Measurements from ENCODE around the gene IGFL3.
"Not testable (repeated sequence)": the region's sequence is repeated elsewhere in the genome, so short reads cannot be mapped to it uniquely, and the experiment has no call there.

IGFL3 gene

GRCh38 chr19:46118136-46118535, 6.4 kb downstream of the IGFL3 start:
- Histone ChIP-seq H3K4me1 (ENCODE audit: insufficient read depth, low read length) (peaks cover 12% of the 10 kb centered on the region), H3K36me3 (ENCODE audit: insufficient read depth, low read length) (no peaks in the 10 kb centered on the region), H3K4me3 (ENCODE audit: low read length) (no peak overlapping the region), H3K27me3 (ENCODE audit: insufficient read depth, low read length) (no peaks in the 10 kb centered on the region), H3K27ac (ENCODE audit: low read depth, low read length) (no peak overlapping the region), H3K9ac (ENCODE audit: low read depth, low read length) (no peak overlapping the region), H3K9me3 (ENCODE audit: insufficient read depth, low read depth, low read length) (no peaks in the 10 kb centered on the region)
- 98% methylated on average over 3 of the region's 3 CpGs for WGBS

GRCh38 chr19:46116121-46116520, 8.4 kb downstream of the IGFL3 start:
- Histone ChIP-seq H3K9me3 (ENCODE audit: insufficient read depth, low read depth, low read length) (no peaks in the 10 kb centered on the region), H3K4me3 (ENCODE audit: low read length) (no peak overlapping the region), H3K4me1 (ENCODE audit: insufficient read depth, low read length) (0 out of 2 replicates have a peak, but pooled peaks cover 3% of the 10 kb centered on the region), H3K27ac (ENCODE audit: low read depth, low read length) (no peak overlapping the region), H3K9ac (ENCODE audit: low read depth, low read length) (no peak overlapping the region), H3K36me3 (ENCODE audit: insufficient read depth, low read length) (no peaks in the 10 kb centered on the region), H3K27me3 (ENCODE audit: insufficient read depth, low read length) (no peaks in the 10 kb centered on the region)
- 91% methylated on average over 2 of the region's 3 CpGs for WGBS

- no peak overlapping the region for H3K9ac ChIP-seq (ENCODE audit: low read depth, low read length)
- H3K27me3 ChIP-seq (ENCODE audit: insufficient read depth, low read length): no peaks in the 10 kb centered on the region
- no peaks in the 10 kb centered on the region for H3K36me3 ChIP-seq (ENCODE audit: insufficient read depth, low read length)
- H3K27ac ChIP-seq (ENCODE audit: low read depth, low read length): no peak overlapping the region
- no peak overlapping the region for H3K4me3 ChIP-seq (ENCODE audit: low read length)
- 0 out of 2 replicates have a peak, but pooled peaks cover 3% of the 10 kb centered on the region for H3K4me1 ChIP-seq (ENCODE audit: insufficient read depth, low read length)
- H3K9me3 ChIP-seq (ENCODE audit: insufficient read depth, low read depth, low read length): no peaks in the 10 kb centered on the region
- WGBS: 90% methylated on average over 9 of the region's 9 CpGs
These were observed 8.9 kb downstream of the IGFL3 start for GRCh38 chr19:46115396-46116106.

GRCh38 chr19:46113726-46114125, 10.8 kb downstream of the IGFL3 start:
- Histone ChIP-seq H3K4me3 (ENCODE audit: low read length) (no peak overlapping the region), H3K9ac (ENCODE audit: low read depth, low read length) (no peak overlapping the region), H3K4me1 (ENCODE audit: insufficient read depth, low read length) (0 out of 2 replicates have a peak, but pooled peaks cover 3% of the 10 kb centered on the region), H3K9me3 (ENCODE audit: insufficient read depth, low read depth, low read length) (no peaks in the 10 kb centered on the region), H3K27me3 (ENCODE audit: insufficient read depth, low read length) (no peaks in the 10 kb centered on the region), H3K27ac (ENCODE audit: low read depth, low read length) (no peak overlapping the region), H3K36me3 (ENCODE audit: insufficient read depth, low read length) (no peaks in the 10 kb centered on the region)
- WGBS: 71% methylated on average over 1 of the region's 1 CpG

- H3K4me1 ChIP-seq (ENCODE audit: insufficient read depth, low read length): 0 out of 2 replicates have a peak, but pooled peaks cover 3% of the 10 kb centered on the region
- no peak overlapping the region for H3K9ac ChIP-seq (ENCODE audit: low read depth, low read length)
- H3K27me3 ChIP-seq (ENCODE audit: insufficient read depth, low read length): no peaks in the 10 kb centered on the region
- H3K27ac ChIP-seq (ENCODE audit: low read depth, low read length): no peak overlapping the region
- no peak overlapping the region for H3K4me3 ChIP-seq (ENCODE audit: low read length)
- 91% methylated on average over 2 of the region's 2 CpGs for WGBS
- no peaks in the 10 kb centered on the region for H3K9me3 ChIP-seq (ENCODE audit: insufficient read depth, low read depth, low read length)
- H3K36me3 ChIP-seq (ENCODE audit: insufficient read depth, low read length): no peaks in the 10 kb centered on the region
These were observed 12.0 kb downstream of the IGFL3 start for GRCh38 chr19:46112527-46112926.

- no peak overlapping the region for H3K4me3 ChIP-seq (ENCODE audit: low read length)
- no peaks in the 10 kb centered on the region for H3K27me3 ChIP-seq (ENCODE audit: insufficient read depth, low read length)
- H3K9ac ChIP-seq (ENCODE audit: low read depth, low read length): no peak overlapping the region
- WGBS: 88% methylated on average over 3 of the region's 3 CpGs
- H3K27ac ChIP-seq (ENCODE audit: low read depth, low read length): no peak overlapping the region
- H3K36me3 ChIP-seq (ENCODE audit: insufficient read depth, low read length): no peaks in the 10 kb centered on the region
- no peaks in the 10 kb centered on the region for H3K9me3 ChIP-seq (ENCODE audit: insufficient read depth, low read depth, low read length)
- H3K4me1 ChIP-seq (ENCODE audit: insufficient read depth, low read length): 0 out of 2 replicates have a peak, but pooled peaks cover 3% of the 10 kb centered on the region
These were observed 13.1 kb downstream of the IGFL3 start for GRCh38 chr19:46111376-46111775.

- H3K4me3 ChIP-seq (ENCODE audit: low read length): no peak overlapping the region
- H3K9ac ChIP-seq (ENCODE audit: low read depth, low read length): no peak overlapping the region
- H3K36me3 ChIP-seq (ENCODE audit: insufficient read depth, low read length): no peaks in the 10 kb centered on the region
- no peak overlapping the region for H3K27ac ChIP-seq (ENCODE audit: low read depth, low read length)
- no peaks in the 10 kb centered on the region for H3K27me3 ChIP-seq (ENCODE audit: insufficient read depth, low read length)
- H3K4me1 ChIP-seq (ENCODE audit: insufficient read depth, low read length): no peaks in the 10 kb centered on the region
- 90% methylated on average over 6 of the region's 6 CpGs for WGBS
- H3K9me3 ChIP-seq (ENCODE audit: insufficient read depth, low read depth, low read length): no peaks in the 10 kb centered on the region
These were observed 14.6 kb downstream of the IGFL3 start for GRCh38 chr19:46109876-46110275.

- H3K9ac ChIP-seq (ENCODE audit: low read depth, low read length): no peak overlapping the region
- no peaks in the 10 kb centered on the region for H3K4me1 ChIP-seq (ENCODE audit: insufficient read depth, low read length)
- no peaks in the 10 kb centered on the region for H3K27me3 ChIP-seq (ENCODE audit: insufficient read depth, low read length)
- no peaks in the 10 kb centered on the region for H3K36me3 ChIP-seq (ENCODE audit: insufficient read depth, low read length)
- no peaks in the 10 kb centered on the region for H3K9me3 ChIP-seq (ENCODE audit: insufficient read depth, low read depth, low read length)
- H3K27ac ChIP-seq (ENCODE audit: low read depth, low read length): no peak overlapping the region
- 82% methylated on average over 6 of the region's 6 CpGs for WGBS
- H3K4me3 ChIP-seq (ENCODE audit: low read length): no peak overlapping the region
These were observed 17.1 kb downstream of the IGFL3 start for GRCh38 chr19:46107371-46107770.

- H3K4me1 ChIP-seq (ENCODE audit: insufficient read depth, low read length); H3K27me3 ChIP-seq (ENCODE audit: insufficient read depth, low read length); H3K27ac ChIP-seq (ENCODE audit: low read depth, low read length); H3K9ac ChIP-seq (ENCODE audit: low read depth, low read length); H3K4me3 ChIP-seq (ENCODE audit: low read length); H3K9me3 ChIP-seq (ENCODE audit: insufficient read depth, low read depth, low read length); H3K36me3 ChIP-seq (ENCODE audit: insufficient read depth, low read length): not testable (repeated sequence)
- WGBS: 94% methylated on average over 7 of the region's 7 CpGs
These were observed 22.2 kb downstream of the IGFL3 start for GRCh38 chr19:46102333-46102732.

- Histone ChIP-seq H3K4me1 (ENCODE audit: insufficient read depth, low read length) (no peaks in the 10 kb centered on the region), H3K27me3 (ENCODE audit: insufficient read depth, low read length) (no peaks in the 10 kb centered on the region), H3K27ac (ENCODE audit: low read depth, low read length) (no peak overlapping the region), H3K36me3 (ENCODE audit: insufficient read depth, low read length) (no peaks in the 10 kb centered on the region), H3K9me3 (ENCODE audit: insufficient read depth, low read depth, low read length) (no peaks in the 10 kb centered on the region), H3K9ac (ENCODE audit: low read depth, low read length) (no peak overlapping the region), H3K4me3 (ENCODE audit: low read length) (no peak overlapping the region)
- 76% methylated on average over 6 of the region's 6 CpGs for WGBS
These were observed 23.2 kb downstream of the IGFL3 start for GRCh38 chr19:46101293-46101692.

GRCh38 chr19:46100344-46100743, 24.1 kb downstream of the IGFL3 start:
- no peaks in the 10 kb centered on the region for H3K4me1 ChIP-seq (ENCODE audit: insufficient read depth, low read length)
- H3K4me3 ChIP-seq (ENCODE audit: low read length): no peak overlapping the region
- H3K27ac ChIP-seq (ENCODE audit: low read depth, low read length): no peak overlapping the region
- H3K9me3 ChIP-seq (ENCODE audit: insufficient read depth, low read depth, low read length): no peaks in the 10 kb centered on the region
- H3K9ac ChIP-seq (ENCODE audit: low read depth, low read length): no peak overlapping the region
- 98% methylated on average over 1 of the region's 1 CpG for WGBS
- H3K36me3 ChIP-seq (ENCODE audit: insufficient read depth, low read length): no peaks in the 10 kb centered on the region
- no peaks in the 10 kb centered on the region for H3K27me3 ChIP-seq (ENCODE audit: insufficient read depth, low read length)

- Histone ChIP-seq H3K4me3 (ENCODE audit: low read length) (no peak overlapping the region), H3K9ac (ENCODE audit: low read depth, low read length) (no peak overlapping the region), H3K4me1 (ENCODE audit: insufficient read depth, low read length) (no peaks in the 10 kb centered on the region), H3K27ac (ENCODE audit: low read depth, low read length) (no peak overlapping the region), H3K27me3 (ENCODE audit: insufficient read depth, low read length) (no peaks in the 10 kb centered on the region), H3K9me3 (ENCODE audit: insufficient read depth, low read depth, low read length) (no peaks in the 10 kb centered on the region), H3K36me3 (ENCODE audit: insufficient read depth, low read length) (no peaks in the 10 kb centered on the region)
- WGBS: 94% methylated on average over 5 of the region's 5 CpGs
These were observed 34.0 kb downstream of the IGFL3 start for GRCh38 chr19:46090444-46090843.
